A549 (cell line): ENCODE data around the gene HDAC2.

Experiments used
- CBX8 ChIP-seq: fragments of 200-600 bp; sonication (generic); IDR thresholded peaks from 2 replicates; pipeline ENCODE4 v1.6.1; 2016
- CEBPB ChIP-seq, 2 experiments: fragments of >200 bp in 1 of 2; sonication (Bioruptor Twin) in 1 of 2; formaldehyde crosslinking in 1 of 2; IDR thresholded peaks; 2 replicates each; pipeline ENCODE4 v1.6.1; 2012 to 2016
- CTCF ChIP-seq: fragments of >200 bp; sonication (Bioruptor Twin); formaldehyde crosslinking; IDR thresholded peaks from 3 replicates; pipeline ENCODE4 v1.5.1; 2016
- E2F6 ChIP-seq: IDR thresholded peaks from 2 replicates; pipeline ENCODE4 v1.6.1; 2012; ENCODE audit warnings: low read depth, borderline replicate concordance
- EP300 ChIP-seq, 2 experiments: fragments of >200 bp; sonication (Bioruptor Twin); formaldehyde crosslinking; IDR thresholded peaks; 2 replicates in 1 of 2; 3 replicates in 1 of 2; pipeline ENCODE4 v1.6.1; 2016 to 2017
- HDAC2 ChIP-seq: fragments of 200-600 bp; sonication (generic); IDR thresholded peaks from 2 replicates; pipeline ENCODE4 v1.6.1; 2016
- NR3C1 ChIP-seq: fragments of >200 bp; sonication (Bioruptor Twin); formaldehyde crosslinking; IDR thresholded peaks from 3 replicates; pipeline ENCODE4 v1.6.1; 2017
- PHF8 ChIP-seq: fragments of 200-600 bp; sonication (generic); IDR thresholded peaks from 2 replicates; pipeline ENCODE4 v1.6.1; 2016; ENCODE audit warnings: low read depth, mild to moderate bottlenecking, antibody characterized with exemption, moderate library complexity, borderline replicate concordance
- POLR2A ChIP-seq: IDR thresholded peaks from 2 replicates; pipeline ENCODE4 v1.6.1; 2012; ENCODE audit warnings: mild to moderate bottlenecking, low read length
- RCOR1 ChIP-seq: fragments of 150-350 bp; IDR thresholded peaks from 2 replicates; pipeline ENCODE4 v1.6.1; 2014; ENCODE audit warnings: antibody characterized with exemption, low read length, low read depth
- SMC3 ChIP-seq: fragments of >200 bp; sonication (Bioruptor Twin); formaldehyde crosslinking; IDR thresholded peaks from 3 replicates; pipeline ENCODE4 v1.6.1; 2018; ENCODE audit warnings: inconsistent platforms
- TP53 ChIP-seq: fragments of 250-450 bp; sonication (Bioruptor Pico); IDR thresholded peaks from 2 replicates; pipeline ENCODE4 v1.5.0; 2021; ENCODE audit warnings: mild to moderate bottlenecking, moderate library complexity
- USF2 ChIP-seq: fragments of 450-650 bp; IDR thresholded peaks from 2 replicates; pipeline ENCODE4 v1.6.1; 2014; ENCODE audit warnings: antibody characterized with exemption
- ZFP36 ChIP-seq: fragments of 450-650 bp; IDR thresholded peaks from 2 replicates; pipeline ENCODE4 v1.6.1; 2014; ENCODE audit warnings: borderline replicate concordance; ENCODE audit not compliant: partially characterized antibody

- TF ChIP-seq CTCF (no peak), RCOR1 (no peak), POLR2A (no peak), NR3C1 (no peak), PHF8 (no peak), HDAC2 (no peak), EP300 (IDR thresholded peaks at IDR 0.05) (no peak), CEBPB (IDR thresholded peaks at IDR 0.05) (no peak), TP53 (CRISPR knock-in tag) (no peak), CBX8 (no peak), SMC3 (no peak), USF2 (no peak), ZFP36 (no peak), E2F6 (no peak)
Measured at GRCh38 chr6:113888493-113888892, 82.5 kb downstream of the HDAC2 start.
